GM19397 (cell line): ENCODE results near the gene KLF16.

Source experiments
- ATAC-seq: cut with Tn5 transposase; IDR thresholded peaks from one replicate; pipeline ENCODE4 v1.9.1; 2021; ENCODE audit warnings: mild to moderate bottlenecking, moderate library complexity; ENCODE audit not compliant: unreplicated experiment

Gene KLF16

DNA sequence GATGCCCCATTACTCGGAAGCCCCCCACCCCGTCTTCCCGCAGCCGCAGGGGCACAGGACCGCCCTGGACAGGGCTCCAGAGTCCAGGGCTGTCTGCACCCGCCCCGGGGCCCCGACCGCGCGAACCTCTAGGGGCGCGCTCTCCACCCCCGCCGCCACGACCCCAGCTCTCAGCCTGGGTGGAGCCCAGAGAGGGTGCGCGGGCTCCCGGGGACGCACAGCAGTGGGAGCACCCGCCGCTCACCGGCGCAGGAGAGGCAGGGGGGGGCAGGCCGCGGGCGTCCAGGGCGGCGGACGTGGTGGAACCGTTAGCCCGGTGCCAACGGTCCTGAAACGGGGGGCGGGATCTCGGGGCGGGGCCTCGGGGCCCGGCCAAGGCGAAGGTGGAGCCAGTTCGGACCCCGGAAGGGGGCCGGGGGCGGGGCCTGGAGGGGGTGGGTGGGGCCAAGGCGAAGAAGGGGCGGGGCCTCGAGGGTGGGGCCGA is 51.4 kb downstream of the KLF16 start, which contains the start of gene ATP8B3:
TSS of gene ATP8B3 (minus strand) at position 335 of the 484 bp plus-strand sequence. CDS start 540 bp downstream, outside the sequence.
- no peak for ATAC-seq

GRCh38 chr19:1811472-1811894 is 51.9 kb downstream of the KLF16 start:
- no peak for ATAC-seq

DNA sequence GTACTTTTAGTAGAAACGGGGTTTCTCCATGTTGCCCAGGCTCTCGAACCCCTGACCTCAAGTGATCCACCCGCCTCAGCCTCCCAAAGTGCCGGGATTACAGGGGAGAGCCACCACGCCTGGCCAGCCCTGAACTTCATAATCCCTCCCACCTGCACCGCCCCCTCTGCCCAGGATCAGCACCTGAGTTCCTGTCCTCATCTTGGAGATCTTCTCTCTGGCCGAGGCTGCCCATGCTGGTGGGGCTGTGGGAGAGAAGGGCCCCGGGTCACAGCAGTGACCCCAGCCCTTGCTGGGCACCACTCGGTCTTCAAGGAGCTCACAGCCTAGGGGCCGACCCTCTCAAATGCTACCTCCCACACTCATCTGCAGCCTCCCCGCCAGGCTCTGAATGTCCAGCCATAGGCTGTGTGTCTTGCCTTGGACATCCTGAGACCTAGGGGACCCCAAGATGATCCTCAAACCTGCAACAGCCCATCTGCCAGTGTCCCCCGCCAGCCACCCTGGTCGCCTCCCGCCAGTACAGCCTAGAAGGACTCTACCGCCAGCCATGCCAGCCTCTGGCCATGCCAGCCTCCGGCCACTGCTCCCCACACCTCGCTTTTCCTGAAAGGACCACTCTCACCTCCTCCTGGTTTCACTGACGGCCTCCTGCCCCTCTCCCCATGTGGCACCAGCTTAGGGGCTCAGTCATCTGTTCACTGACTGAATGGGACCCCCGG is 52.8 kb downstream of the KLF16 start:
- no peak for ATAC-seq

GRCh38 chr19:1809678-1810077 is 53.7 kb downstream of the KLF16 start:
- no peak for ATAC-seq

DNA sequence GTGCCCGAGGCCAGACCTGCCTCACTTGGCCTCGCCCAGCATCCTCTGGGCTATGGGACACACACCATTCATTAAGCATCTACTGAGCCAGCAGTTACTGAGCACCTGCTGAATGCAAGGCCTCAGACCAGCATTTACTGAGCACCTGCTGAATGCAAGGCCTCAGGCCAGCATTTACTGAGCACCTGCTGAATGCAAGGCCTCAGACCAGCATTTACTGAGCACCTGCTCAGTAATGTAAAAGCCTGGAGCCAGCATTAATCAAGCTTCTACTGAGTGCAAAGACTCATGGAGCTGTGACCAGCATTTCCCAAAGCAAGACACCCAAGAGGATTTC is 55.0 kb downstream of the KLF16 start:
- ATAC-seq, result no peak

- ATAC-seq, result no peak
These were observed 55.5 kb downstream of the KLF16 start for GRCh38 chr19:1807695-1808394.

DNA sequence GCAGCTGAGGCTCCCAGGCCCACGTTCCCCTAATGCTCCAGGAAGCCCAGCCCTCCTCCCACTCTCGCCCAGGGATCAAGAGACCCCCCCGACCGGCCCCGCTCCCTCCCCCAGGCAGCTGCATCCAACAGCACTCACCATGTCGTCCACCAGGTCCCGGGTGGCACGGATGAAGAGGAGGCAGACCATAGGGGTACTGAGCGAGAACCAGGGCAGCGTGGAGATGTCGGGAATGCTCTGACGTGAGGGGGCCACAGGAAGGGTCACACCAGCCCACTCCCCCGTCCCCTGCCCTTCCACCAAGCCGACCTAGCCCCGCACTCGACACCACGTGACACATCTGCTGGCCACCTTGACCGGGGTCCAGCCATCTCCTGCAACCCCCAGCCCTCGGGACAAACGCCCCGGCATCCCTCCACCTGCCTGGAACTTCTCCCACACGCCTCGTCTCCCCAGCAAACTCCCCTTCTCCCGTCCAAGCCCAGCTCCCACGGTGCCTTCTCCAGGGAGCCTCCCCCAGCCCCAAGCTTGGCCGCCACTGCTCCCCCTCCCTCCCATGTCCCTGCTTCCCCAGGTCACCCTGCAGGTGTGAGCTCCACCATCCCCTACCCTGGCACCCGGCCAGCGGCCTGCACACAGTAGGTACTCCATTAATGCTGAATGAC is 56.2 kb downstream of the KLF16 start:
- no peak for ATAC-seq

DNA sequence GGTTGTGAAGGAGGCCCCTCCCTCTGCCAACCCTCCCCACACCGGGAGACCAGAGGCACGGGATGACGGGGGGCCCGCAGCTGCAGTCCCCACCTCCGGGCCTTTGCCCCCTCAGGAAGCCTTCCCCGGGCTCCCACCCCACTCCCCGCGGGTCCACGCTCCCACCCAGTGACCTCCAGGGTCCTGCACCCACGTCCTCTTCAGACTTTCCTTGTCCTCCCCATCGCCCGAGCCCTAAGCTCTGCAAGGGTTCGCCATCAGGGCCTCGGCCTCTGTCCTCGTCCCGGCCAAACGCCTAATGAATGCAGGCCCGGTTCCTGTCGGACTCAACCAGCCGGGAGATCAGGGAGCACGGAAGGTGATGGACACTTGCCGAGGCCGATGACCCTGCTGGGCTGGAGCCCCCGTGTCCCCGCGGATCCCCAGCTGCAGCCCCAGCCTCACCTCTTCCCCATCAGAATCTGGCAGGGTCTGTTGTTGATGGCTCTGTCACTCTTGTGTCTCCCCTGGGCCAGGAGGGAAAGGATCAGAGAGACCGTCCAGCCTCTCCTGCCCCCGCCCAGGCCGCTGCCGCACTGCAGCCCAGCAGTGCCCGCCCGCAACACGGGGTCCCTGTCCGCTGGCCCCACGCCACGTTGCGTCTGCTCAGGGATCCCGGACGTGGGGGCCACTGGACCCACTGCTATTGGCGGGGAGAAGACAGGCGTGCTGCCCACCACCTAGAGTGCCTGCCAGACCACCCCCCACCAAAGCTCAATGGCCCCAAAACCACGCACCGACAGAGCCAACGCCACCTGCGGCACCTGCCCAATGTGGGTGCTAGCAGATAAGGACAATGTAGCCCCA is 57.0 kb downstream of the KLF16 start:
- ATAC-seq, result no peak

DNA sequence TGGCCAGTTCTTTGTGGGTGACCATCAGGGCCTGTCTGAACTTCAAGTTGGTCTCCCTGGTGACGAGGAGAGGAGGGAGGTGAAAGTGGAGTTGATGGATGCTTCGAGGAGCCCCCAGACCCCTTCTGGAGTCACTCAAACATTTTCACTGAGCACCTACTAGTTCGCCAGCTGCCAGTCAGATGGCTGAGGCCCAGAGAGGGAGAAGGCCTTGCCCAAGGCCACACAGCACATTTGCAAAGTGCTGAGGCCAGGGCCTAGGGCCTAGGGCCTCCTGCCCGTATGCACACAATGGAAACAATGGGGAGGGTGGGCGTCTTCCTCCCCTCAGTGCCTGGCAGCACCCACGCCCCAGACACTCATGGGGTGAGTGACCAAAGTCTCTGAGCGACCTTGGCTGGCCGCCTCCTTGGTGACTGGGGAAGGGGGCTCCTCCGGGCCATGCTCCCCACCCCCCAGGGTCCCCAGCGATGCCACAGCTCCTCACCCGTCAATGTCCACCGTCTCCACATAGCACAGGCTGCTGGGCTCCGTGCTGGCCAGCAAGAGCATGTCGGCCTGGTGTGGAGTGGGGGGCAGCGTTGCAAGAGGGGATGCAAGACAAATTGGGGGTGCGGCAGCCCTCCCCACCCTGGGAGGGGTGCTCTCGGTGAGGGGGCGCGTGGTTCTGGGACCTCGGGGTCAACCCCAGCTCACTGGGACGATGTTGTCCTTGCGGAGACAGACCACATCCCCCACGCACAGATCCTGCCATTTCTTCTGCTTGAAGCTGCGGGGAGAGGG is 57.8 kb downstream of the KLF16 start:
- ATAC-seq, result no peak

DNA sequence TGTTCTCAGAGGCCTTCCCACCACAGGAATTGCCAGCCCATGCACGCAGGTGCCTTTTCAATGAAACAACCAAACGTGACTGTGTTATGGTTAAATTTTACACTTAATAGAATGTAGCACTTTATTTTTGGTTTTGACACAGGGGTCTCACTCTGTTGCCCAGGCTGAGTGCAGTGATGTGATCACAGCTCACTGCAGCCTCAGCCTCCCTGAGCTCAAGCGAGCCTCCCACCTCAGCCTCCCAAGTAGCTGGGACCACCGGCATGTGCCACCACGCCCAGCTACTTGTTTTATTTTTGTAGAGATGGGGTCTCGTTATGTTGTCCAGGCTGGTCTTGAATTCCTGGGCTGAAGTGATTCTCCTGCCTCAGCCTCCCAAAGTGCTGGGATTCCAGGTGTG is 58.5 kb downstream of the KLF16 start:
- ATAC-seq, result no peak
